ENCODE results near the gene SORT1.
A peak's percentile ranks its signal among the peaks of the same experiment; 100 is the strongest.

DNA sequence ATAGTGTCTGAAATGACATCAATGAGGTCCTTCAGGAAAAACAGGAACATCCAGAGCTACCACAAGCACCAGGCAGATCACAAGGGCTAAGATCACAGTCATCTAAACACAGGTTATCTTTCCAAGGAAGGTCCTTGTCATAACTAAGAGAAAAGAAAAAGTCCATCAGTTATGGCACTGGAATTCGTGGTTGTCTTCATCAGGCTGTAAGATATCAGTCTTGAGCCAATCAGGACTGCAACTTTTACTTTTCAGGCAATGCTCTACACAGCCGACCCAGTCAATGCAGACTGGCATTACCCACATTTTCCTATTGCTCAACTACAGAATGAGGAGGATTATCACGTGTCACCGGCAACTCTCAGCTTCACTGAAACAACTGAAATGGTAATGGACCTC is 26.4 kb downstream of the SORT1 start:
- TF ChIP-seq EP300 (IDR thresholded peaks at IDR 0.05) (peak in 1 of 2 donors; percentile 79), CTCF (IDR thresholded peaks at IDR 0.05) (no peak), POLR2A (IDR thresholded peaks at IDR 0.05) (no peak)
